ENCODE data around the gene TMEM60.
A peak's percentile ranks its signal among the peaks of the same experiment; 100 is the strongest.

The TMEM60 gene

DNA sequence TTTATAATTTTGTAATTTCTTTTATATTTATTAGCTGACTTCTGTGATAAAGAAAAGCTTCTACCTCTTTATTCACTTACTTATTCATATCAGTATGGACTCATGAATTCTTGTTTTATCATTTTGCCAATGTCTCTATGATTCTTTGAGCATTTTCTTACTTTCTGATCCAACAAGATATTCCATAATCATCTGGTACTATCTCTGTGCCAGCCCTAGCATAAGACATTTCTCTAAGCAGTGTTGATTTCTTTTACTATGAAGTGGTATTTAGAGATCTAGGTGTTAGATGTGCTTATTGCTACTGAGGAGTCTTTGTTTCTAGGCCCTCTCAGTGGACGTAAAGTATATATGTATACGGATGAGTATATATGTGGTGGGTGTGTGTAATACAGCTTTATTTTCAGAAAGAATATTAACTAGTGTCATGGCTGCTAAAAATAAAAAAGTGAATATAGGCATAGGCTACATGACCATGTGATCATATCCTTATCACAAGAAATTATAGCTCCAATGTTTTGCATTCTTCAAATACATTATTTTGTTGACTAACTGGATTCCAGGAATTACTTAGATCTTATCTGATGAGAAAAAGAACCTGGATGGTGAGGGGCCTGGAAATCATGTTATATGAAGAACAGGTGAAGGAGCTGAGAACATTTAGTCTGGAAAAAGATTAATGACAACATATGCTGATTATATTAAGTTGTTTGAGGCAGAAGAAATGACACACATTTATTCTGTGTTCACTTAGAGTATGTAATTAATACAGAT is 13.5 kb upstream of the TMEM60 start:
- DNase-seq = no peak

DNA sequence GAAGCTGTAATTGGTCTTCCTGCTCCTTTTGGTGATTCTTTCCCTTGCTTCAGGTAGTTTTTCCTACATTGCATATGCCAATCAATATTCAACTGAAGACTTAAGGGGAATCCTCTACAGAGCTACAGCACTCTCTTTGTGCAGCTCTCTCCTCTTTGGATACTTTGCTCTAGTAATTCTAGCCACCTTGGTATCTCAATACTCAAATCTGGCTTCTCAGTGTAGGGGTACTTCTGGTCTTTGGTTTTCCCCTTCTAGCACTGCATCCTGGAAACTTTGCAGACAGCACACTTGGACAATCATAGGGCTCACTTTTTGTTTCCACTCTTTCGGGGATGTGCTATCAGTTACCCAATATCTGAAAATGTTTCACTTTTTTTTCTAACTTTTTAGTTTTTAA is 10.3 kb upstream of the TMEM60 start:
- DNase-seq = no peak

DNA sequence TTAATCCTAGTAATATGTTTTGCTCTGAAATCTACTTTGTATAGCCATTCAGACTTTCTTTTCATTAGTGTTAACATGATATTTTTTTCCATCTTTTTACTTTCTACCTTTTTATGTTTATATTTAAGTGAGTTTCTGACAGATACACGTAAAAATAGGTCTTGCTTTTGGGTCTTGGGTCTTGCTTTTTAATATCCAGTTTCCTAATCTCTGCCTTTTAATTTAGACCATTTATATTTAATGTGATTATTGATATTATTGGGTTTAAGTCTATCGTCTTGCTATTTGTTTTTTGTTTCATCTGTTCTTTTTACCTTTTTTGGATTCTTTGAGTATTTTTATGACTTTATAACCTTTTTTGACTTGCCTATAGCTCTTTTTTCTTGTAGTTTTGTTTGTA is 8.2 kb upstream of the TMEM60 start:
- DNase-seq = no peak

DNA sequence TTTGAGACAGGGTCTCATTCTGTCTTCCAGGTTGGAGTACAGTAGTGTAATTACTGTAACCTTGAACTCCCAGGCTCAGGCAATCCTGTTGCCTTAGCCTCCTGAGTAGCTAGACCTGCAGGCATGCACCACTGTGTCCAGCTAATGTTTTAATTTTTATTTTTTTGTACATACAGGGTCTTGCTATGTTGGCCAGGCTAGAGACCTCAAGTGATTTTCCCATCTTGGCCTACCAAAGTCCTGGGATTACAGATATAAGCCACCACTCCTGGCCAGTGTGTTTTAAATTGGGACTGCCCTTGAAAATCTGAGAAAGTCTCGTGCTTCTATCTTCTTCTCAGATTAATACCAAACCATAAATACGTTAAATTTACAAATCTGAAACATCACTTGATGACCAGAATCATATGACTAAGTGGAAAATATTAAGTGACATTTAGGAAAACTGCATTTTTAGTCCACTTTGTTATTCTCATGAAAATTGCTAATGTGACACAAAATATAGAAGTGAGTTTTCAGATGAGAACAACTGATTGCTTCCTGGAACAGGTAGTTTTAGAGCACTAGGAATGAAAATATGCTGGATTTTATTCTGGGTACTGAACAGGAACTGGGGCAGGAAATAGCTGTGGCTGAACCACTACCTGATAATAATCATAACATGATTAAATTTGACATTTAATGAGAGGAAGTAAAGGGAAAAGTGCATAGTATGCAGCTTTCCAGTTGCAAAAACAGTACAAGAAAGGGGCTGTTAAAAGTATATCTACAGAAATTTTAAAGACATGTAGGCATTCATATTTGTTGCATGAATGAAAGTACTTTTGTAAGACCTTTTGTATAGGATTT is 4.5 kb upstream of the TMEM60 start:
- DNase-seq = no peak

DNA sequence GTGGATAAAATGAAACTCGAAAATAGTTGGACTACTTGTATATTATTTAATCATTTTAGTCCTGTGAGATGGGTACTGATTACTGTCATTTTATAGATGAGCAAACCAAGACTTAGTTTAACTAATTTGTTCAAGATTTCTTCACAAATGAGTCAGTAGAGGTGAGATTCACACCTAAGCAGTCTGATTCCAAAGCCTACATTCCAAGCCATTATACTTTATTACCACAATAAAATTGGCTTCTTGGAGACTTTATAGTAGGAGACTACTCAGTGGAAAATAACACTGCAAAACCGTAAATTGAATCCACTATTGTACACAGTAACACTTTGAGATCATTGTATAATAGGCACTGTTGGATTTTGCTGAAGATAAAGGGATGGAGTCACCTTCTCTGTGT is 2.5 kb upstream of the TMEM60 start:
- DNase-seq = no peak

DNA sequence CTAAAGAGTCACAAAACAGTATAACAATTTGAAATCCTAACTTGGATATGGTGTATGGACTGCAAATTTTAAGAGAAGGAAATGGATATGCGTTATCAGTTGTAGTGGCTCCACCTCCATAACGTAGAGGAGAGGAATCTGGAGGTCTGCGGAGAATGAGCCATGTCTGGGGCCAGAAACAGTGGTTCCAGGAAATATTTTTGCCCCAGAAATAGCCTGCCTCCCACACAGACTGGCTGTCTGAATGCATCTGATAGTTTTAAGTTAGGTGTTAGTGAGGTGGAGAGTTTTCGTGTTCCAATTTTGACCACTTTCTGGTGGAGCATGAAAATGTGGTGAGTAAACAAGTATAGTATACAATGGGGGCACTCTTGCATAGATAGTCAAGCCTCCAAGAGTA is 1.9 kb upstream of the TMEM60 start:
- DNase-seq = no peak

DNA sequence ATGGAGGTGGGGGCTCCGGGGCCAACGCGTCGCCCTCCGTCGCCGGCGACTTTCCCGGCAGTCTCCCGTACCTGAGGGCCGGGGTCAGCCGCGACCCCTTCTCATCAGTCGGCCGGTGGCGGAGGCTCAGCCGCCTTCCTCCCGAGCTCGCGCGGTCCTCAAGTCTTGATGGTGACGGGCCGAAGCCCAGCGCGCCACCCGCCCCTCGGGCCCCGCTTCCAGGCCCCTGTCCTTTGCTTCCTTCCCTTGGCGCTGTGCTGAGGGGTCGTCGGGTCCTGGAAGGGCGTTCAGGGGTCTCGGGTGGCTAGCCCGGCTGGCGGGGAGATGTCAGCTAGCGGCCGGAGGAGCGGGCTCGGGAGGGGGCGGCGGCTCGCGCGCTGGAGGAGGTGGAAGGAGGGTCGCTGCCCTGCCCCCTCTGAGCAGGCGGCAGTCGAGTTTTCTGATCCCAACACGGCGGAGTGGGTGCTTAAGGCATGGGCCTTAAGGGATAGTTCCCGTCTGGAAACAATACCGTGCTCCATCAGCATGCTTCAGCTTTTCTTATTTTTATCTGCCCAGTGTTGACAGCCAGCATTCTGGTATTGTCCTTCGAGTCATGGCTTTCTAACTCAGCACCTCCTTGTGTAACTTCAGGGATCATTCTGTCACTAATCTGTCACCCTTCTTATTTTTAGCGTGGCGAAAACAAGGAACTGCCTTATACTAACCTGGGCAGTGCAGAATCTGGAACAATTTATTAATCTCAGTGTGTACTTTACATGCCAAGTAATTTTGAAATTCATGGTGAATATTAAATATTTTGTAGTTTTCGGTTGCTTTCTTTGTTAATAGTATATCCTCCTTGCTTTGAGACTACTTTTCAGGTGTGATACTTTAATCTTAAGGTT is 1.1 kb upstream of the TMEM60 start:
- DNase-seq = peak; percentile 49 to 54

DNA sequence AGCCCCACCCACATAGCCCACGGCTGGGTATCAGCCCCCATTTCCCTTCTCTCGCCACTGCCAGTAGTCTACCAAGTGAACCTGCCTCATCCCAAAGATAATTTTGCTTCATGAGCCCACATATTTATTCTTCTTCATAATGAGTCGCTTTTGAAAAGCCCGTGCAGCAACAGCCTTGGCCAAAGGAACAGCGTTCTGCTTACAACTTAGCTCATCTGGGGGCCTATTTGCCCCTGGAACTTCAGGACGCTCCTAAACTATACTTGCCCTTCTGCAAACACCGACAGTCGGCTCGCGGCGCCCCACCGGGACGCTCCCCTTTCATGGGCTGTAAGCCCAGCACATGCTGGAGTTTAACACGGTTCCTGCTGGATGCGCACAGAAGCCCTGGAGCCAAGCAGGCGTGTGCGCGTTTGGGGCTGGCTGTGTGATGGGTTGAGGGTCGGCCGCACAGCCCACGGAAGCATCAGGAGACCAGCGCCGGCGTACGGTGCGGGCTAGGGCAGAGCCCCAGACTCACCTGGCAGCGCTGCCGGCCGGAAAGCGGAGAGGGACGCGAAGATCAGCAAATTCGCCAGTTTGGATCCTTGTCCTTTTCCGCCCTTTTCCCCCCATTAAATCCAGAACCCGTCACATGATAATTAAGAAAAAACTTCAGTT is 370 bp downstream of the TMEM60 start:
- no peak for DNase-seq

DNA sequence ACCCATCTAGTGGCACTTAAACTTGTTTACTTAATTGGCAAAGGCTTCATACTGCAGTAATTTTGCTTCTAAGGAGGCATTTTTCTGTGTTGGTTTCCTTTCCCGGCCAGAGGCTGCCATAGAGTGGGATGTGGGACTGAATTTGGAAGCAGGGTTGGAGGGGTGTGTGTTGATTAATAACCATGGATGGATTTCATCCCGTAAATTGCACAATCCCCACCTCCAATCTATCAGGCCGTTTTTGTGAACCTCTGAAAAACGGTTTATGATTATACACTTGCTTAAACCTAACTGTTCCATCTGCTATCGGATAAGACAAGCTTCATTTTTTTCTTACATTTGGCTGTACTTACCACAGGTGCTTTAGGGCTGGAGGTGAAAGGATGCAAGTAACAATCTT is 1.3 kb downstream of the TMEM60 start:
- no peak for DNase-seq

DNA sequence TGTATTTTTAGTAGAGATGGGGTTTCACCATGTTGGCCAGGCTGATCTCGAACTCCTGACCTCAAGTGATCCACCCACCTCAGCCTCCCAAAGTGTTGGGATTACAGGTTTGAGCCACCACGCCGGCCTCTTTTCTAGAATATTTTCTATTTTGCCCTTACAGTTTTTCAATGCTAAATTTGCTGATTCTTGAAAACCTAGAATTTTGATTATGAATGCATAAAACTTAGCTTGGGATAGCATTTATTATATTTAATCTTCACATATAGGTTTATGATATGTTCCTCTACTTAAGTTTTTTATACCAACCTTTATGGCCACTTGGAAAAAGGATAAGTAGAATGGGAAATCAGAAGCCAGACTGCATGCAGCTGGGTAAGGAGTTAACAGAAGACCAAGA is 2.1 kb downstream of the TMEM60 start:
- DNase-seq = no peak

DNA sequence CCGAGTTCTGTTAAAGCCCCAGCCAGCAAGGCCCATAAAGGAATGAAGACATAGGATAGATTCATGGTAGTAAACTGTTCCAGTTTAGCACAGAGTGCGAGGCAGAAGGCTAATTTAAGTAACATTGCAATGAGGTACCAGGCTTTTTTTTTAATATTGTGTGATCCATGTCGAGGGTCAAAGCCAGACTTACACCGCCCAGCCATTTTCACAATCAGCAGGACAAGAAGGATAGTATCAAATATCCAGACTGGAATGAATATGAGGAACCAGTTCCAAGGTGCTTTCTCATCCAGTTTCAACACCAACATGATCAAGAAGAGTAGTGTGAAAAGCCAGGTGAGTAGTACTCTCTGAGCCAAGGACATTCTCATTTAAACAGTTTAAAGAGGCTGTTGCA is 4.2 kb downstream of the TMEM60 start:
- no peak for DNase-seq

DNA sequence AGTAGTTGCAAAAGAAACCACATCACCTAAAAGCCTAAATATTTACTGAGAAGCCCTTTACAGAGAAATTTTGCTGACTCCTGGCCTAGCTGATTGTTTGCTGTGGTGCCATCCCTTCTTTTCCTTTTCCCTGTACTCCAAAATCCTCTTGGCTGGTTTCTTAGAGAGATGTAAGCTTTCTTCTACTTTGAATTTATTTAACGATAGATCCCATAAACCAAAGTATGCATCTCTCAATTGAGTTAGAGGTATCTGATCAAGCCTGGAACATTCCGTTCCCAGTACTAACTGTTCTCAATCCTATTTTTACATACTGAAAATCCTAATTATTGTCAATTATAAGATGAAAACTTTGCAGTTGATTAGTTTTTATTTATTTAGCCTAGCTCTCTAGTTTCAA is 6.3 kb downstream of the TMEM60 start:
- DNase-seq = no peak

DNA sequence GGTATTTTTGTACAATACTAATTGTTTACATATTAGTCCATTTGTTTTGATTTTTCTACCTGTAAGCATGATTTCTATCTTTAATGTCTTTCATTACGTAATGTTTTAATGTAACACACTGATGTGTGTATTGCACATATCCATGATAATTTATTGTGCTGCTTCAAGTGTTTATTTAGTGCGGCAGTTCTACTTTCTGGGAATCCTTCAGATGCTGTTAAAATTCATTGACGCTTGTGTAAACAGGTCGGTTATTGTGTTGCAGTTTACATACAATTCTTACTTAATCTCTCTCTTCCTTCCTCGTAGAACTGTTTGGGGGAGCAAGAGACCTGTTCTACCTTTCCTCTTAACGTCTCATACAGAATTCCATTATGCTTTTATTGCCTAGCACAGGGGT is 6.9 kb downstream of the TMEM60 start:
- no peak for DNase-seq

DNA sequence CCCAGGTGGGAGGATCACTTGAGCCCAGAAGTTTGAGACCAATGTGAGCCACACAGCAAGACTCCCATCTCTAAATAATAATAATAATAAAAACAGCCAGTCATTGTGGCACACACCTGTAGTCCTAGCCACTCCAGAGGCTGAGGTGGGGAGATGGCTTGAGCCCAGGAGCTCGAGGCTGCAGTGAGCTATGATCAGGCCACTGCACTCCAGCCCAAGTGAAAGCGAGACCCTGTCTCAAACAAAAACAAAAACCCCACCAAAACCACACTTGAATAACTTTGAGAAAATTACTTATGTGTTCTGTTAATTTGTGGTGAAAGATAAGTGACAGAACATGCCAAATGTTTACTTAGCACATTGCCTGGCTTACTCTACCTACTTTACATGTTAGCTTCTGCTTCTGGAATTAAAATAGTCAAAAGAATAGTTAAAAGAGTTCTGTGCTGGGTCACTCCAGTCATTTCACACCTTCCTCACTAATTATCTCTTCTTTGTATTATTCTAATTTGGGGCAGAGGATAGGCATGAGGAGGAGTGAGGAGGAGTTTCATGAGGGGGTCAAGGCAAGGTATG is 9.8 kb downstream of the TMEM60 start:
- DNase-seq = no peak

DNA sequence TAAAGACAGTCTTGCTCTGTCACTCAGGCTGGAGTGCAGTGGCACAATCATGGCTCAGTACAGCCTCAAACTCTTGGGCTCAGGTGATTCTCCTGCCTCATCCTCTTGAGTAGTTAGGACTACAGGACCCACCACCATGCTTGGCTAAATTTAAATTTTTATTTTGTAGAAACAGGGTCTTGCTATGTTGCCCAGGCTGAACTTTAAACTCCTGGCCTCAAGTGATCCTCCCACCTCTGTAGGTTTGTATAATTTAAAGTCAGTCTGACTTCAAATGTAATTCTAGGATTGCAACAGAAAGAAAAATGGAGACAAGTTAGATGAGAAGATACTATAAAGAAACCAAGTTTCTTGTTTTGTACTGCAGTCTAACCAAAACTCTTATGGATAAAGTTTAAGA is 11.5 kb downstream of the TMEM60 start:
- DNase-seq = no peak

DNA sequence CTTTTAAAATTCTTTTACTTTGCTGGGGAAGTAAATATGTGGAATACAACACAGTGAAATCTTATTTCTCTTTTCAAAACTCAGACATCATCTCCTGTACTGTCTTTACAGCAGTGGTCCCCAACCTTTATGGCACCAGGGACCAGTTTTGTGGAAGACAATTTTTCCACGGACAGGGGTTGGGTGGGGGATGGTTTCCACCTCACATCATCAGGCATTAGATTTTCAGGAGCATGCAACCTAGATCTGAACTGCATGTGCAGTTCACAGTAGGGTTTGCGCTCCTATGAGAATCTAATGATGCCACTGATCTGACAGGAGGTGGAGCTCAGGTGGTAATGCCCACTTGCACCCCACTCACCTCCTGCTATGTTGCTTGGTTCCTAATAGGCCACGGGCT is 12.2 kb downstream of the TMEM60 start:
- DNase-seq = no peak

DNA sequence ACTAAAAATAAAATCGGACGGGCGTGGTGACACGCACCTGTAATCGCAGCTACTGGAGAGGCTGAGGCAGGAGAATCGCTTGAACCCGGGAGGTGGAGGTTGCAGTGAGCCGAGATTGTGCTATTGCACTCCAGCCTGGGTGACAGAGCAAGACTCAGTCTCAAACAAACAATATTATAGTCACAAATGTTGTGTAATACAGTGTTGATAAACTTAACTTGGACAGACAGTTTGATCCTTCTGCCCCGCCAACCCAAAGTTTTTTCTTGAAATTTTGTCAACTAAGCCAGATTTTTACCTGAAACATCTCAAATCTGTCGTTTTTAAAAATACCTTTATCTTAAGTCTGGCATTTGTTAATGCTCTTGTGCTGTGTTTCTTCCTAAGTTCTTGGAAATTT is 13.8 kb downstream of the TMEM60 start:
- DNase-seq = peak in 1 of 2 donors; percentile 38

DNA sequence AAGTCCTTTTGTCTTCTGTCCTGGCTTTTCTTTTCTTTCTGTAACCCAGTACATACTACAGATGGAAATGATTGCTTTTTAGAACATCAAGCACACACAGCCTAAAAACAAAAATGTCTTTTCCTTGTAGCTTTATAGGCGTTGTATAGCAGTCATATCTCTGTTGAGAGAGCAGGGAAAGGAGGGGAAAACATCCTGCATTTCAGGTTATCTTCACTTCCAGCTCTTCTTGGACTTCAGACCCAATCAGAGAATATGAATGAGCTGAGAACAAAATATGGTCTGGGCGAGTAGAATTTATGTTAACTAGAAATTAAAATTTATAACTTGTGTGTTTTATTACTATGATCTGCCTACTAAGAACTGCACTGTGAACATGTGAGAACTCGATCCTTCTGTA is 14.7 kb downstream of the TMEM60 start:
- DNase-seq = no peak

DNA sequence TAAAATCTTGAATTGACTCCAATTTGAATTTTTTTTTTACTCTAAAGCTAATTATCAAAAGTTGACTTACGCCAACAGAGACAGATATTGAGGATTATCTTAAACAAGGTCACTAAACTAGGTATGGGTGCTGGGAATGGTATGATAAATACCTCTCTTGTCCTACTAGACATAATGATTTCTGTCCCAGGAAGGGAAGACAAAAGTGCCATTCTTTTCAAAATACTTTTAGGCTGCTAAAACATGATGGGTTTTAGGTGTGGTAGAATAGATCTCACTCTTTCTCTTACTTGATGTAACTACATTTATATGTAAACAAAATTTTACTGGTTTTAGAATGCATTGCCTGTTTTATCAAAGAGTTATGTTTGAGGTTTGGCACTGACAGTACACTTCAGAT is 15.1 kb downstream of the TMEM60 start:
- DNase-seq = no peak

DNA sequence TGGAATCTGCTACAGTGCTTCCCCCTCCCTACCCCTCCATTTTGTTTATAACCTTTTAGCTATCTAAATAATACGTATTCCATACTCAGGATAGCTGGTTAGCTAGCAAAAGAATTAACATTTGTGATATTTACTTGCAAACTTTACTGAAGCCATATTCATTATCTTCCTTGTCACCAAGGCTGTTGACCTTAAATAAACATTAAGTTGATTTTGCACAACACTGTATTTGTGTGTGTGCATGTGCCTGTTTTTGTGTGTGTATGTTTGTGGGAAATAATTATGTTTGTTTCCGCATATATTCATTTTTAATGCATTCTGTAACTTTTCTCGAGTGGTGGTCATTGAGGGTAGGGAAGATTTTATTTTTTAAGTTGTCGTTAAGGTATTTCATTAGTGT is 15.9 kb downstream of the TMEM60 start:
- DNase-seq = no peak

DNA sequence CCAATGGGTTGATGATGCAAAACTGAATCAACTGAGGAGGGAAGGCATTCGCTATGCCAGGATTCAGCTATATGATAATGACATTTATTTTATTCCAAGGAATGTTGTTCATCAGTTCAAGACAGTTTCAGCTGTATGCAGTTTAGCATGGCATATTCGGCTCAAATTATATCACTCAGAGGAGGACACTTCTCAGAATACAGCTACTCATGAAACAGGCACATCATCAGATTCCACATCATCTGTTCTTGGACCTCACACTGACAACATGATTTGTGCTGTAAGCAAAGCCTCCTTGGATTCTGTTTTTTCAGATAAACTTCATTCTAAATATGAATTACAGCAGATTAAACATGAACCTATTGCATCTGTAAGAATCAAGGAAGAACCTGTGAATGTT is 19.7 kb downstream of the TMEM60 start:
- no peak for DNase-seq

DNA sequence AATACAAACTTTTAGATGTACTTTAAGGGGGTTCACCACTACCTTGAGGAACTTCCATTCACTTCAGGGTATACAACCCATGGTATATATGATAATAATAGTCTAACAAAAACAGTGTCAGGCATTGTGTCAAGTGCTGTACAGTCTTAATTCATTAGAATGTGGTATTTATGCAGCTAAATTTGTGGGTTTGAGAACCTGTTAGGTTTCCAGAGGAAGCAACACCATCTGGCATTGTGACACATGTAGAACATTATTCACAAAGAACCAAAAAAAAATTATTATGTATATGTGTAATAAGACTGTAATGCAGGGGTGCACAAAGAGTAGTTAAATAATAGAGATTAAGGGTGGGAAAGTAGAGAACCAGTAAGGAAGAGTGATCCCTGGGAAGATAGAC is 26.3 kb downstream of the TMEM60 start:
- DNase-seq = no peak

DNA sequence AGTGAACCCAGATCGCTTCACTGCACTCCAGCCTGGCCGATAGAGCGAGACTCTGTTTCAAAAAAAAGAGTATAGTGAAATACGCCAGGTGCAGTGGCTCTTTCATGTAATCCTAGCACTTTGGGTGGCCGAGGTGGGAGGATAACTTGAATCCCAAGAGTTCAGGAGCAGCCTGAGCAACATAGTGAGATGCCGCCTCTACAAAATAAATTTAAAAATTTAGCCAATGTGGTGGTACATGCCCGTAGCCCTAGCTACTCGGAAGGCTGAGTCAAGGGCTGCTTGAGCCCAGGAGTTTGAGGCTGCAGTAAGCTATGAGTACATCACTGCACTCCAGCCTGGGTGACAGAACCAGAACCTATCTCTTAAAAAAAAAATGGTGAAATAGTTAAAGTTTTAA is 27.9 kb downstream of the TMEM60 start:
- DNase-seq = no peak

All from inflammatory macrophage treated with lipopolysaccharide for 1 hour (primary cell).